NB4 (cell line): ENCODE results near the gene RRH.

Source experiments
- POLR2A ChIP-seq: IDR thresholded peaks from 2 replicates; pipeline ENCODE4 v1.6.1; 2011; ENCODE audit warnings: mild to moderate bottlenecking; ENCODE audit not compliant: insufficient read length; ENCODE audit errors: extremely low read depth
- TF ChIP-seq, protein P1 (sequence below): IDR thresholded peaks from one replicate; pipeline ENCODE4 v1.5.1; 2012; ENCODE audit warnings: low read depth, low read length

DNA sequence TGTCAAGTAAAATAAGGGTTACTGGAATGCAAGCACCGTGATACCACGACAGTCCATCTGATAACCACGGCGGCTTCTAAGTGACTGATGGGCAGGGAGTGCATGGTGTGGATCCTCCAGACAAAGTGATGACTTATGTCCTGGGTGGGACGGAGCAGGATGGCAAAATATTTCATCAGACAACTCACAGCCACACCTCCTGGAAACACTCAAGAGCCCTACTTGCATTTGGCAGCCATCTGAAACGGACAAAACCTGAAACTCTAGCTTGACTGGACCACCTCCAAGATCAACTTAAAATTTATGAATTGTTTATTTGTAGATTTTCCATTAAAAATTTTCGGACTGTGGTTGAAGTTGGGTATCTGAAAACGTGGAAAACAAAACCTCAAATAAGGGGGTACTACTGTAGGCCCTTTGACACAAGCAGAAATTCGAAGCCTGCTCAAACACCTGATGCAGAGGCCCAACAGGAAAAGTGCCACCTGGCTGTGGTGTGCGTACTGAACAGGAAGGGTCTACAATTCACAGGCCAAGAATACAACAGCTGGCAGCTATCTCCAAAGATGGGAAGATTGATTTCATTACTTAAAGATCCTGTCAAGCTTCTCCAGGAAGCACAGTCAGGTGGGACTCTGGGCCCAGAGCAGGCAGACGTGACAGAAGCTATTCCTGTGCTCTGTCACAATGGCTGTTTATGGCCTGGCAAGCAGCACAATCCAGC, 46.2 kb downstream of the RRH start:
- no peak for TF ChIP-seq POLR2A
- TF ChIP-seq, protein P1, sequence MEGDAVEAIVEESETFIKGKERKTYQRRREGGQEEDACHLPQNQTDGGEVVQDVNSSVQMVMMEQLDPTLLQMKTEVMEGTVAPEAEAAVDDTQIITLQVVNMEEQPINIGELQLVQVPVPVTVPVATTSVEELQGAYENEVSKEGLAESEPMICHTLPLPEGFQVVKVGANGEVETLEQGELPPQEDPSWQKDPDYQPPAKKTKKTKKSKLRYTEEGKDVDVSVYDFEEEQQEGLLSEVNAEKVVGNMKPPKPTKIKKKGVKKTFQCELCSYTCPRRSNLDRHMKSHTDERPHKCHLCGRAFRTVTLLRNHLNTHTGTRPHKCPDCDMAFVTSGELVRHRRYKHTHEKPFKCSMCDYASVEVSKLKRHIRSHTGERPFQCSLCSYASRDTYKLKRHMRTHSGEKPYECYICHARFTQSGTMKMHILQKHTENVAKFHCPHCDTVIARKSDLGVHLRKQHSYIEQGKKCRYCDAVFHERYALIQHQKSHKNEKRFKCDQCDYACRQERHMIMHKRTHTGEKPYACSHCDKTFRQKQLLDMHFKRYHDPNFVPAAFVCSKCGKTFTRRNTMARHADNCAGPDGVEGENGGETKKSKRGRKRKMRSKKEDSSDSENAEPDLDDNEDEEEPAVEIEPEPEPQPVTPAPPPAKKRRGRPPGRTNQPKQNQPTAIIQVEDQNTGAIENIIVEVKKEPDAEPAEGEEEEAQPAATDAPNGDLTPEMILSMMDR: no peak
